ENCODE data around the gene STIM2.

Gene STIM2

GRCh38 chr4:26900765-26901164 lies 40.1 kb downstream of the STIM2 start:
- no peak for DNase-seq (ENCODE audit: low spot score)

GRCh38 chr4:26905172-26905571 lies 44.5 kb downstream of the STIM2 start:
- no peak for DNase-seq (ENCODE audit: low spot score)

GRCh38 chr4:26907731-26908599 lies 47.3 kb downstream of the STIM2 start:
- DNase-seq (ENCODE audit: low spot score), result no peak

GRCh38 chr4:26909369-26909768 lies 48.7 kb downstream of the STIM2 start:
- no peak for DNase-seq (ENCODE audit: low spot score)

GRCh38 chr4:26911254-26911653 lies 50.6 kb downstream of the STIM2 start:
- no peak for DNase-seq (ENCODE audit: low spot score)

GRCh38 chr4:26912069-26912468 lies 51.4 kb downstream of the STIM2 start:
- no peak for DNase-seq (ENCODE audit: low spot score)

- DNase-seq (ENCODE audit: low spot score), result no peak
Measured at GRCh38 chr4:26912810-26913209, 52.2 kb downstream of the STIM2 start.

GRCh38 chr4:26916195-26916594 lies 55.6 kb downstream of the STIM2 start:
- no peak for DNase-seq (ENCODE audit: low spot score)

- no peak for DNase-seq (ENCODE audit: low spot score)
Measured at GRCh38 chr4:26930964-26931363, 70.3 kb downstream of the STIM2 start.

GRCh38 chr4:26931451-26931850 lies 70.8 kb downstream of the STIM2 start:
- no peak for DNase-seq (ENCODE audit: low spot score)

GRCh38 chr4:26931966-26932365 lies 71.3 kb downstream of the STIM2 start:
- no peak for DNase-seq (ENCODE audit: low spot score)

GRCh38 chr4:26935397-26935796 lies 74.8 kb downstream of the STIM2 start:
- DNase-seq (ENCODE audit: low spot score), result no peak

- DNase-seq (ENCODE audit: low spot score), result no peak
Measured at GRCh38 chr4:26936284-26937065, 75.8 kb downstream of the STIM2 start.

- no peak for DNase-seq (ENCODE audit: low spot score)
Measured at GRCh38 chr4:26937139-26937538, 76.5 kb downstream of the STIM2 start.

GRCh38 chr4:26937567-26937966 lies 76.9 kb downstream of the STIM2 start:
- DNase-seq (ENCODE audit: low spot score), result peak; percentile 16

GRCh38 chr4:26938516-26938915 lies 77.9 kb downstream of the STIM2 start:
- peak; percentile 12 for DNase-seq (ENCODE audit: low spot score)

GRCh38 chr4:26941951-26942350 lies 81.3 kb downstream of the STIM2 start:
- no peak for DNase-seq (ENCODE audit: low spot score)

- DNase-seq (ENCODE audit: low spot score), result no peak
Measured at GRCh38 chr4:26942871-26943270, 82.2 kb downstream of the STIM2 start.

GRCh38 chr4:26943391-26943790 lies 82.8 kb downstream of the STIM2 start:
- no peak for DNase-seq (ENCODE audit: low spot score)

- DNase-seq (ENCODE audit: low spot score), result no peak
Measured at GRCh38 chr4:26945794-26946193, 85.2 kb downstream of the STIM2 start.

GRCh38 chr4:26947318-26947717 lies 86.7 kb downstream of the STIM2 start:
- no peak for DNase-seq (ENCODE audit: low spot score)

- no peak for DNase-seq (ENCODE audit: low spot score)
Measured at GRCh38 chr4:26950446-26950845, 89.8 kb downstream of the STIM2 start.

GRCh38 chr4:26952891-26953290 lies 92.2 kb downstream of the STIM2 start:
- no peak for DNase-seq (ENCODE audit: low spot score)
